ENCODE measurements around the gene LRGUK.

Gene LRGUK

DNA sequence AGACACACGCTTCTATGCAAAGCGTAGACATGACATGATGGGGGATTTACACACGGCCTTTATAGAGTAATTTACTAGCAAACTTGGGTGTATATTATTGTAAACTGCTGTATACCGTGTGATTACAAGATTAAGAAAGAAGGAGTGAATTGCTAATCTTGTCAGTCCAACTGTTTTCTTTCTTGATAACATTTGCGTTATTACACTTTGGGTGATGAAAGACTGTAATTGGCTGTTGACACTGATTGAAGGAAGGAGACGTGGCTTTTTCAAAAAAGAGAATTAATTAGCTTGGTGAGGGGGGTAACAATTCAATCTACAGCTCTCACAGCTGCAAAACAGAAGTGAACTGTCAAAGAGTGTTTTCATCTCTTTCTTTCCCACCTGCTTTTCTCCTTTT lies 156.9 kb downstream of the LRGUK start:
- ChIA-PET CTCF (no interaction called here), POLR2A (no interaction called here)
- no peak overlapping the region for H3K4me3 ChIP-seq (ENCODE audit: control insufficient read depth in 1 of 7, extremely low read depth in 1 of 7, insufficient read depth in 4 of 7, low read depth in 2 of 7, low read length in 6 of 7)
- H3K27me3 ChIP-seq (replicated peaks in 2 of 5; ENCODE audit: control insufficient read depth in 4 of 5, insufficient read depth in 5 of 5, low read length in 4 of 5), result no peaks in the 10 kb centered on the region
- no peak overlapping the region for H3K27ac ChIP-seq (ENCODE audit: insufficient read depth in 1 of 2, low read depth in 1 of 2, low read length in 2 of 2, poor library complexity in 1 of 2, severe bottlenecking in 2 of 2)
- no peaks in the 10 kb centered on the region for H3K36me3 ChIP-seq (ENCODE audit: control insufficient read depth in 4 of 4, insufficient read depth in 4 of 4, low read length in 3 of 4)
- no peak for DNase-seq
- WGBS (ENCODE audit: insufficient coverage), result 92% methylated on average over 2 of the region's 6 CpGs
- H3K4me1 ChIP-seq (ENCODE audit: control extremely low read depth in 1 of 4, control insufficient read depth in 4 of 4, insufficient read depth in 4 of 4, low read length in 3 of 4), result no peaks in the 10 kb centered on the region
- no peaks in the 10 kb centered on the region for H3K9me3 ChIP-seq (ENCODE audit: control extremely low read depth in 1 of 5, control insufficient read depth in 4 of 5, insufficient read depth in 2 of 5, low read depth in 1 of 5, low read length in 4 of 5)

DNA sequence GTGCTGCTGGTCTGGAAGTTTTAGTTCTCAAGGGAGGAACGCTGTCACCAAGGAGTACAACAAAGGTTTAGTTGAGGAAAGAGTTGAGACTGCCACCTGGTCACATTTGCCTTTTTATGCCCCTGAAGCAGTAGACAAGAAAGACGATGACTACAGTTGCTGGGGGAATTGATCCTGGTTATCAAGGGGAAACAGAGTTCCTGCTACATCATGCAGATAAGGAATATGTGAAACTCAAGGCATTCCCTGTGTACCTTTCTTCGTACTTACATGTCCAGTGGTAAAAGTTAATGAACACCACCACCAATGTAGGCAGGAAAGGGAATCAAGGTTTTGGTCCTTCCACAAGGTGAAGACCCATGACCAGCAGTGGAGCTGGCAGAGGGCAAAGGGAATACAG lies 157.8 kb downstream of the LRGUK start:
- 30% methylated on average over 2 of the region's 3 CpGs for WGBS (ENCODE audit: insufficient coverage)

DNA sequence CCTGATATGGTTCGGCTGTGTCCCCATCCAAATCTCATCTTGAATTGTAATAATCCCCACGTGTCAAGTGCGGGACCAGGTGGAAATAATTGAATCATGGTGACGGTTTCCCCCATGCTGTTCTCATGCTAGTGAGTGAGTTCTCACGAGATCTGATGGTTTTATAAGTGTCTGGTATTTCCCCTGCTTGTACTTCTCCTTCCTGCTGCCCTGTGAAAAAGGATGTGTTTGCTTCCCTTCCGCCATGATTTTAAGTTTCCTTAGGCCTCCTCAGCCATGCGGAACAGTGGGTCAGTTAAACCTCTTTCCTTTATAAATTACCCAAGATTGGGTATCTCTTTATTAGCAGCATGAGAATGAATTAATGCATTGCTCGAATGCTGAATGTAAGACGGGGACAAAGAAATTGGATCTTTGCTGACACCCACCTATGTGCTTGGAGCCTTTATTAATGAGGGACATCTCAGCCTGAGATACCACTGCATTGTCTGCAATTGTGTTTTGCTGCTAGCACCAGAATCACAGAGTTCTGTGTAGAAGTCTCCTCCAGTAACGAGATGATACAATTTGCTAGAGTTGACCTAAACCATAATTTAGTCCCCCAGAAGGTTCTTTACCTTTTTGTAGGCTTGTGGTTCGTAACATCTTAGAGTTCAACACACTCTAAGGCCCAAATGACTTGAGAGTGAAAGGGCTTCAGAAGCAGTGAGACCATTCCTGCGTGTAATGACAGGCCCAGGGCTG lies 160.9 kb downstream of the LRGUK start:
- ChIA-PET POLR2A (no interaction called here), CTCF (no interaction called here)
- peaks cover 0 to 8% (median under 1%) of the 10 kb centered on the region in 4 experiments for H3K36me3 ChIP-seq (ENCODE audit: control insufficient read depth in 4 of 4, insufficient read depth in 4 of 4, low read length in 3 of 4)
- no peaks in the 10 kb centered on the region for H3K9me3 ChIP-seq (ENCODE audit: control extremely low read depth in 1 of 5, control insufficient read depth in 4 of 5, insufficient read depth in 2 of 5, low read depth in 1 of 5, low read length in 4 of 5)
- no peak overlapping the region for H3K27ac ChIP-seq (ENCODE audit: insufficient read depth in 1 of 2, low read depth in 1 of 2, low read length in 2 of 2, poor library complexity in 1 of 2, severe bottlenecking in 2 of 2)
- WGBS (ENCODE audit: insufficient coverage), result 88% methylated on average over 7 of the region's 12 CpGs
- no peak overlapping the region for H3K4me3 ChIP-seq (ENCODE audit: control insufficient read depth in 1 of 7, extremely low read depth in 1 of 7, insufficient read depth in 4 of 7, low read depth in 2 of 7, low read length in 6 of 7)
- H3K27me3 ChIP-seq (replicated peaks in 2 of 5; ENCODE audit: control insufficient read depth in 4 of 5, insufficient read depth in 5 of 5, low read length in 4 of 5), result no peaks in the 10 kb centered on the region
- no peaks in the 10 kb centered on the region for H3K4me1 ChIP-seq (ENCODE audit: control extremely low read depth in 1 of 4, control insufficient read depth in 4 of 4, insufficient read depth in 4 of 4, low read length in 3 of 4)
- DNase-seq, result no peak

More for the DNA sequence above, 157.8 kb downstream of the LRGUK start:
- POLR2A ChIA-PET, result no interaction called here
- Histone ChIP-seq H3K9me3 (ENCODE audit: control extremely low read depth in 1 of 5, control insufficient read depth in 4 of 5, insufficient read depth in 2 of 5, low read depth in 1 of 5, low read length in 4 of 5) (no peaks in the 10 kb centered on the region), H3K4me3 (ENCODE audit: control insufficient read depth in 1 of 7, extremely low read depth in 1 of 7, insufficient read depth in 4 of 7, low read depth in 2 of 7, low read length in 6 of 7) (no peak overlapping the region), H3K4me1 (ENCODE audit: control extremely low read depth in 1 of 4, control insufficient read depth in 4 of 4, insufficient read depth in 4 of 4, low read length in 3 of 4) (no peaks in the 10 kb centered on the region), H3K27me3 (replicated peaks in 2 of 5; ENCODE audit: control insufficient read depth in 4 of 5, insufficient read depth in 5 of 5, low read length in 4 of 5) (no peaks in the 10 kb centered on the region), H3K36me3 (ENCODE audit: control insufficient read depth in 4 of 4, insufficient read depth in 4 of 4, low read length in 3 of 4) (no peaks in the 10 kb centered on the region), H3K27ac (ENCODE audit: insufficient read depth in 1 of 2, low read depth in 1 of 2, low read length in 2 of 2, poor library complexity in 1 of 2, severe bottlenecking in 2 of 2) (no peak overlapping the region)
- CTCF ChIA-PET, result no interaction called here
- no peak for DNase-seq

DNA sequence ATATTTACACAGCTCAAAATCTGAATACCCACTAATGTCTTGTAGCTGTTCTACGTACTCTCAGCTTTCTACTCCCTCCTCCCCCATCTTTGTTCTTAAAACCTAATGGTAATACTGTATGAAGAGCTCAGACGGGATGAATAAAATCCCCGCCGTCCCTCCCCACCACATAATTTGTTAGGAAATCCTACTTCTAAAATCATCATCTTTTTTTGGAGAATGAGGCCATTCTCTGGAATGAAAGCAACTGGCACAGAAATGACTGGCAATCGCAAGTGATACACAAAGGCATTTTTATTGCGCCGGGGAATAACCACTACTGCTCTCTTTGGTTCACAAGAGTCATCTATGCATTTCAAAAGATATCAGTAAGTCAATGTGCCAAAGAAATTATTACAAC lies 162.3 kb downstream of the LRGUK start:
- H3K4me3 ChIP-seq (ENCODE audit: control insufficient read depth in 1 of 7, extremely low read depth in 1 of 7, insufficient read depth in 4 of 7, low read depth in 2 of 7, low read length in 6 of 7), result no peak overlapping the region
- no peak for DNase-seq
- no peaks in the 10 kb centered on the region for H3K9me3 ChIP-seq (ENCODE audit: control extremely low read depth in 1 of 5, control insufficient read depth in 4 of 5, insufficient read depth in 2 of 5, low read depth in 1 of 5, low read length in 4 of 5)
- no peaks in the 10 kb centered on the region for H3K27me3 ChIP-seq (replicated peaks in 2 of 5; ENCODE audit: control insufficient read depth in 4 of 5, insufficient read depth in 5 of 5, low read length in 4 of 5)
- H3K27ac ChIP-seq (ENCODE audit: insufficient read depth in 1 of 2, low read depth in 1 of 2, low read length in 2 of 2, poor library complexity in 1 of 2, severe bottlenecking in 2 of 2), result no peak overlapping the region
- no peaks in the 10 kb centered on the region for H3K4me1 ChIP-seq (ENCODE audit: control extremely low read depth in 1 of 4, control insufficient read depth in 4 of 4, insufficient read depth in 4 of 4, low read length in 3 of 4)
- 98% methylated on average over 7 of the region's 7 CpGs for WGBS (ENCODE audit: insufficient coverage)
- POLR2A ChIA-PET, result no interaction called here
- CTCF ChIA-PET, result no interaction called here
- peaks cover 0 to 18% (median 8%) of the 10 kb centered on the region in 4 experiments for H3K36me3 ChIP-seq (ENCODE audit: control insufficient read depth in 4 of 4, insufficient read depth in 4 of 4, low read length in 3 of 4)

DNA sequence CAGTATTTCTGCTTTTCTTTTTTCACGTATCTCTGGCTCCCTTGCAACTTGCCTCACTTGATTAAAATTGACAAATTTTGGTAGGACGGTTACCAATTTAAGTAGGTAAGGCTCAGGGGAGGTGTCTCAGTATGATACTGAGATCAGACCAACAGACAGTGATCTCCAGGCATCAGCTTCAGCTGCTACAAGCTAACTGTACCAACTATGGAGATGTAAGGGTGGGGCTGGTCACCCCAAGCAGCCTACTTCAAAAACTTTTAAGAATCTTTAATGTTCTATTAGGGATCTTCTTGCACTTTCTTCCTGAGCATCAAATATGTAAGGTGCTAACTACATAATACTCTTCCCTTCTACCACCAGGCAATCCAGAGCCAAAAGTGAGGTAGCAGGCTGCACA lies 162.7 kb downstream of the LRGUK start:
- no peaks in the 10 kb centered on the region for H3K27me3 ChIP-seq (replicated peaks in 2 of 5; ENCODE audit: control insufficient read depth in 4 of 5, insufficient read depth in 5 of 5, low read length in 4 of 5)
- no peak for DNase-seq
- H3K9me3 ChIP-seq (ENCODE audit: control extremely low read depth in 1 of 5, control insufficient read depth in 4 of 5, insufficient read depth in 2 of 5, low read depth in 1 of 5, low read length in 4 of 5), result no peaks in the 10 kb centered on the region
- no CpG with 5 or more reads among the region's 2 CpGs for WGBS (ENCODE audit: insufficient coverage)
- H3K4me3 ChIP-seq (ENCODE audit: control insufficient read depth in 1 of 7, extremely low read depth in 1 of 7, insufficient read depth in 4 of 7, low read depth in 2 of 7, low read length in 6 of 7), result no peak overlapping the region
- ChIA-PET CTCF (no interaction called here), POLR2A (no interaction called here)
- peaks cover 0 to 22% (median 13%) of the 10 kb centered on the region in 4 experiments for H3K36me3 ChIP-seq (ENCODE audit: control insufficient read depth in 4 of 4, insufficient read depth in 4 of 4, low read length in 3 of 4)
- no peak overlapping the region for H3K27ac ChIP-seq (ENCODE audit: insufficient read depth in 1 of 2, low read depth in 1 of 2, low read length in 2 of 2, poor library complexity in 1 of 2, severe bottlenecking in 2 of 2)
- H3K4me1 ChIP-seq (ENCODE audit: control extremely low read depth in 1 of 4, control insufficient read depth in 4 of 4, insufficient read depth in 4 of 4, low read length in 3 of 4), result no peaks in the 10 kb centered on the region

DNA sequence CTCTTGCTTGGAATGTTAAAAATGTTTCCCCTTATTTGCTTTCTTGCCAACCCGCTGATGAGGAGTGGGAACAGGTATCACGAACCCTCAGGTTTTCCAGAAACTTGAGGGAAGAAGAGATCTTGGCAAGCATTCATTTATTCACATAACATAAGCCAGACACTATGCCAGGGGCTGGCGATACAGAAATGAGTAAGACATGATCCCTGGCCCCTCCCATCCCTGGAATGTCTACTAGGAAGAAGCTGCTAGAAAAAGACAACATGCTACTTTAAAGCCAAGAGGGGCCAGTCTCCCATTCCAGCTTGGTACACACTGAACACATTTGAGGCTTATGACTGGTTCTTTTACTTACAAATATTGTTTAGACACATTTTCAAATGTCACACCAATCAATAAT lies 163.1 kb downstream of the LRGUK start:
- Histone ChIP-seq H3K27me3 (replicated peaks in 2 of 5; ENCODE audit: control insufficient read depth in 4 of 5, insufficient read depth in 5 of 5, low read length in 4 of 5) (no peaks in the 10 kb centered on the region), H3K27ac (ENCODE audit: insufficient read depth in 1 of 2, low read depth in 1 of 2, low read length in 2 of 2, poor library complexity in 1 of 2, severe bottlenecking in 2 of 2) (no peak overlapping the region), H3K9me3 (ENCODE audit: control extremely low read depth in 1 of 5, control insufficient read depth in 4 of 5, insufficient read depth in 2 of 5, low read depth in 1 of 5, low read length in 4 of 5) (no peaks in the 10 kb centered on the region), H3K4me1 (ENCODE audit: control extremely low read depth in 1 of 4, control insufficient read depth in 4 of 4, insufficient read depth in 4 of 4, low read length in 3 of 4) (no peaks in the 10 kb centered on the region), H3K36me3 (ENCODE audit: control insufficient read depth in 4 of 4, insufficient read depth in 4 of 4, low read length in 3 of 4) (peaks cover 0 to 26% (median 17%) of the 10 kb centered on the region in 4 experiments), H3K4me3 (ENCODE audit: control insufficient read depth in 1 of 7, extremely low read depth in 1 of 7, insufficient read depth in 4 of 7, low read depth in 2 of 7, low read length in 6 of 7) (no peak overlapping the region)
- 94% methylated on average over 3 of the region's 3 CpGs for WGBS (ENCODE audit: insufficient coverage)
- CTCF ChIA-PET, result no interaction called here
- DNase-seq, result no peak
- POLR2A ChIA-PET, result no interaction called here

DNA sequence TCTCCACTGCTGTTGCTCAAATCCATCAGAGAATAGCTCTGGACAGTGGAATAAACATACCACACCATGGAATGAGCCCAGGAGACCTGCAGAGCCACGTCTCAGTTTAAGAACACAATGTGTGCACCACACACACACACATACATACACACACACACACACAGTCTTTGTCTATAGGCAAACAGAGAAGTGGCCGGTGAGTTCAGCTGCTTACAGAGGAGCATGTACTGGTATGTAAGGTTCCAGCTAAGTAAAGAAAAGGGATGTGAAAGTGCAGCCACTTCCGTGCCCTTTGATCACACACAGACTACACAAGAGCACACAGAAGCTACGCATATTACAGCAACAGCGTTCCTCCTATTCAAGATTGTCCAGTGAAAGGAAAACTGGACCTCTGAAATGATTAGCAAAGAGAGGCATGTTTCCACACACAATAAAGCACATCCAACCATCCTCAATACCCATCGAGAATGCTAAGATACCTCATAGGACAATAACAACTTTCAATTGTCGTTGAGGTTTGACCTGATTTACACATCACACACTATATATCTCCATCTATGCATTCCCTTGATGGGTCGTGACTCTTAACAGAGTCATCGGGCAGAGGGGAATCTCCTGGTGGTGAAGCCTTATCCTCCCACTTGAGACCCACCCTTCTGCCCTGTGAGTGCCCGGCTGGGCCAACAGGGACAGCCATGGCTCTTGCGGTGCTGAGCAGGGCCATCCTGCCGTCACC lies 166.0 kb downstream of the LRGUK start:
- 88% methylated on average over 4 of the region's 12 CpGs for WGBS (ENCODE audit: insufficient coverage)
- DNase-seq, result no peak
- ChIA-PET CTCF (no interaction called here), POLR2A (no interaction called here)
- Histone ChIP-seq H3K4me1 (ENCODE audit: control extremely low read depth in 1 of 4, control insufficient read depth in 4 of 4, insufficient read depth in 4 of 4, low read length in 3 of 4) (no peaks in the 10 kb centered on the region), H3K36me3 (ENCODE audit: control insufficient read depth in 4 of 4, insufficient read depth in 4 of 4, low read length in 3 of 4) (peaks cover 5 to 38% (median 29%) of the 10 kb centered on the region in 4 experiments), H3K27ac (ENCODE audit: insufficient read depth in 1 of 2, low read depth in 1 of 2, low read length in 2 of 2, poor library complexity in 1 of 2, severe bottlenecking in 2 of 2) (no peak overlapping the region), H3K4me3 (ENCODE audit: control insufficient read depth in 1 of 7, extremely low read depth in 1 of 7, insufficient read depth in 4 of 7, low read depth in 2 of 7, low read length in 6 of 7) (no peak overlapping the region), H3K9me3 (ENCODE audit: control extremely low read depth in 1 of 5, control insufficient read depth in 4 of 5, insufficient read depth in 2 of 5, low read depth in 1 of 5, low read length in 4 of 5) (peaks cover 0 to 4% (median 0%) of the 10 kb centered on the region in 5 experiments), H3K27me3 (replicated peaks in 2 of 5; ENCODE audit: control insufficient read depth in 4 of 5, insufficient read depth in 5 of 5, low read length in 4 of 5) (no peaks in the 10 kb centered on the region)

Data from common myeloid progenitor, CD34-positive (primary cell).